Neural progenitor cell (in vitro differentiated cells): ENCODE measurements around the gene COL23A1.

Experiments
- EZH2 ChIP-seq: fragments of 200-600 bp; sonication (generic); IDR thresholded peaks from 2 replicates; pipeline ENCODE4 v1.6.1; 2017; ENCODE audit warnings: antibody characterized with exemption, mild to moderate bottlenecking, moderate library complexity
- EZH2phosphoT487 ChIP-seq: fragments of 200-600 bp; sonication (generic); IDR thresholded peaks from 2 replicates; pipeline ENCODE4 v1.6.1; 2017; ENCODE audit warnings: antibody characterized with exemption
- TF ChIP-seq, protein P1 (sequence below): fragments of 200-600 bp; sonication (generic); IDR thresholded peaks from 2 replicates; pipeline ENCODE4 v1.5.1; 2017; ENCODE audit warnings: antibody characterized with exemption, mild to moderate bottlenecking

DNA sequence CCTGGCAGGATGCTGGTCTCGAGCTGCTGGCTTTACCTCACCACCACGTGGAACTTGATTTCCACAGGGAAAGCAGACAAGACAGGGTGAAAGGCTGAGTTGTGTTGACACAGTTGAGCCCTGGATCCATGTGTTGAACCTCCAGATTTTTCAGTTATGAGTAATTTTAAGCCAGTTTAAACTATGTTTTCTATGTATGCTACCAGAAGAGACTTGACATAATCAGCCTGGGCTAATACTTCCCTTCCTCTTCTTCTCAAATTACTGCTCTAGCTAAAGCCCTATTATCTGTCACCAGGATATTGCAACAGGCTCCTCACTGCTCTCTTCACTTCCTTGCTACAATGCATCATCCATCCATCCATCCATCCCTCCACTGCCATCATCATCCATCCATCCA lies 345.6 kb downstream of the COL23A1 start:
- TF ChIP-seq, protein P1, sequence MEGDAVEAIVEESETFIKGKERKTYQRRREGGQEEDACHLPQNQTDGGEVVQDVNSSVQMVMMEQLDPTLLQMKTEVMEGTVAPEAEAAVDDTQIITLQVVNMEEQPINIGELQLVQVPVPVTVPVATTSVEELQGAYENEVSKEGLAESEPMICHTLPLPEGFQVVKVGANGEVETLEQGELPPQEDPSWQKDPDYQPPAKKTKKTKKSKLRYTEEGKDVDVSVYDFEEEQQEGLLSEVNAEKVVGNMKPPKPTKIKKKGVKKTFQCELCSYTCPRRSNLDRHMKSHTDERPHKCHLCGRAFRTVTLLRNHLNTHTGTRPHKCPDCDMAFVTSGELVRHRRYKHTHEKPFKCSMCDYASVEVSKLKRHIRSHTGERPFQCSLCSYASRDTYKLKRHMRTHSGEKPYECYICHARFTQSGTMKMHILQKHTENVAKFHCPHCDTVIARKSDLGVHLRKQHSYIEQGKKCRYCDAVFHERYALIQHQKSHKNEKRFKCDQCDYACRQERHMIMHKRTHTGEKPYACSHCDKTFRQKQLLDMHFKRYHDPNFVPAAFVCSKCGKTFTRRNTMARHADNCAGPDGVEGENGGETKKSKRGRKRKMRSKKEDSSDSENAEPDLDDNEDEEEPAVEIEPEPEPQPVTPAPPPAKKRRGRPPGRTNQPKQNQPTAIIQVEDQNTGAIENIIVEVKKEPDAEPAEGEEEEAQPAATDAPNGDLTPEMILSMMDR, result no peak
- TF ChIP-seq EZH2phosphoT487, result no peak
- no peak for TF ChIP-seq EZH2
